Muscle layer of duodenum (tissue), 2 donors: ENCODE measurements around the gene FOLR2.
"Not testable (repeated sequence)": the region's sequence is repeated elsewhere in the genome, so short reads cannot be mapped to it uniquely, and the experiment has no call there.

Source experiments
- H3K27ac ChIP-seq: one replicate; pipeline ENCODE4 v1.7.0; 2013; ENCODE audit warnings: mild to moderate bottlenecking, low read length
- H3K27me3 ChIP-seq: one replicate; pipeline ENCODE4 v1.7.0; 2013; ENCODE audit warnings: low read depth, mild to moderate bottlenecking, control low read depth, low read length
- H3K36me3 ChIP-seq, 2 donors: one replicate each; pipeline ENCODE4 v1.7.0; 2013; ENCODE audit warnings: low read length in 2 of 2, control low read depth in 1 of 2, mild to moderate bottlenecking in 1 of 2; ENCODE audit not compliant: insufficient read depth in 2 of 2, control insufficient read depth in 1 of 2
- H3K4me1 ChIP-seq, 2 donors: one replicate each; pipeline ENCODE4 v1.7.0; 2013; ENCODE audit warnings: low read length in 2 of 2, mild to moderate bottlenecking in 2 of 2, control low read depth in 1 of 2, moderate library complexity in 1 of 2; ENCODE audit not compliant: insufficient read depth in 2 of 2, control insufficient read depth in 1 of 2
- H3K4me3 ChIP-seq, 2 donors: one replicate each; pipeline ENCODE4 v1.7.0; 2013; ENCODE audit warnings: low read length in 2 of 2, low read depth in 1 of 2, mild to moderate bottlenecking in 1 of 2
- H3K9me3 ChIP-seq, 2 donors: one replicate each; pipeline ENCODE4 v1.7.0; 2013; ENCODE audit warnings: low read length in 2 of 2, control low read depth in 1 of 2, mild to moderate bottlenecking in 1 of 2; ENCODE audit not compliant: control insufficient read depth in 1 of 2
- donor health status: healthy.

Gene FOLR2

GRCh38 chr11:72216638-72217037 lies at the start of gene FOLR2:
TSS of gene FOLR2 (plus strand) at chr11:72216794. CDS start at chr11:72218585, 1,791 bp downstream.
- Histone ChIP-seq H3K9me3 (no peaks in the 10 kb centered on the region), H3K4me1 (no peaks in the 10 kb centered on the region), H3K27me3 (no peaks in the 10 kb centered on the region), H3K36me3 (no peaks in the 10 kb centered on the region), H3K4me3 (no peak within 1 kb of the TSS), H3K27ac (no peak within 1 kb of the TSS)

DNA sequence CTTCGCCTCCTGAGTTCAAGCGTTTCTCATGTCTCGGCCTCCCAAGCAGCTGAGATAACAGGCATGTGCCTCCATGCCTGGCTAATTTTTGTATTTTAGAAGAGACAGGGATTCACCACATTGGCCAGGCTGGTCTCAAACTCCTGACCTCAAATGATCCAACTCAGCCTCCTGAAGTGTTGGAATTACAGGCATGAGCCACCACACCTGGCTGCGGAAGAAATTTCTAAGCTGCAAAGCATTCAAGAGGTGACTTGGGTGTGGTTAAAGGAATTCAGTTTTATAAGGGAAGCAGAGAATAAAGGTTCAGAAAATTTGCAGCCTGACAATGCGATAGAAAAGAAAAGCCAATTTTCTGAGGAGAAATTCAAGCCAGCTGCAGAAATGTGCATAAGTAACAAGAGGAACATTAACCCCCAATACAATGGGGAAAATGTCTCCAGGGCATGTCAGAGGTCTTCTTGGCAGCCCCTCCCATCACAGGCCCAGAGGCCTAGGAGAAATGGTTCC lies 47.5 kb upstream of the FOLR2 start:
- not testable (repeated sequence) for H3K27ac ChIP-seq, H3K4me1 ChIP-seq, H3K9me3 ChIP-seq, H3K4me3 ChIP-seq, H3K27me3 ChIP-seq, H3K36me3 ChIP-seq

DNA sequence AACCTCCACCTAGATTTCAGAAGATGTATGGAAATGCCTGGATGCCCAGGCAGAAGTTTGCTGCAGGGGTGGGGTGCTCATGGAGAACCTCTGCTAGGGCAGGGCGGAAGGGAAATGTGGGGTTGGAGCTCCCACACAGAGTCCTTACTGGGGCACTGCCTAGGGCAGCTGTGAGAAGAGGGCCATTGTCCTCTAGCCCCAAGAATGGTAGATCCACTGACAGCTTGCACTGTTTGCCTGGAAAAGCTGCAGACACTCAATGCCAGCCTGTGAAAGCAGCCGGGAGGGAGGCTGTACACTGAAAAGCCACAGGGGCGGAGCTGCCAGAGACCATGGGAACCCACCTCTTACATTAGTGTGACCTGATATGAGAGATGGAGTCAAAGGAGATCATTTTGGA lies 46.8 kb upstream of the FOLR2 start:
- H3K4me3 ChIP-seq, H3K36me3 ChIP-seq, H3K27me3 ChIP-seq, H3K27ac ChIP-seq, H3K4me1 ChIP-seq, H3K9me3 ChIP-seq: not testable (repeated sequence)

- H3K9me3 ChIP-seq, H3K27me3 ChIP-seq, H3K36me3 ChIP-seq, H3K27ac ChIP-seq, H3K4me1 ChIP-seq, H3K4me3 ChIP-seq: not testable (repeated sequence)
Observed at GRCh38 chr11:72172043-72172442, 44.6 kb upstream of the FOLR2 start.

DNA sequence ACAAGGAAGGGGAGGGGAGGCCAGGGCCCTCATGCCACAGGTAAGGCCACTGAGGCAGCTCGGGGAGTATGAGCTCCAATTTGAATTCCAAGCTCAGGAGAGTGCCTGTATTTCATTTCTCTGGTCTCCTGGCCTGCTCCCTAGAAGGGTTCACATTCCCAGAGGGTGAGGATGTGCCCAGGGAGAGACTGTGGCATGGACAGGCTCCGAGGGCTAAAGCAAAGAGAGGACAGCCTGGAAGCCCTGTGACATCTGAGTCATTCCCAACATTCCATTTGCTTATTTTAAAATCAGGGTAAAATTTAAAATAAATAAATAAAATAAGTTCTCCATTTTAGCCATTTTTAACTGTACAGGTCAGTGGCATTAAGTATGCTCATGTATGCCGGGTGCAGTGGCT lies 43.3 kb upstream of the FOLR2 start:
- Histone ChIP-seq H3K36me3 (no peaks in the 10 kb centered on the region), H3K4me1 (no peaks in the 10 kb centered on the region), H3K27me3 (no peaks in the 10 kb centered on the region), H3K4me3 (no peak overlapping the region), H3K9me3 (no peaks in the 10 kb centered on the region), H3K27ac (no peak overlapping the region)

GRCh38 chr11:72174302-72175070 lies 42.1 kb upstream of the FOLR2 start:
- H3K4me3 ChIP-seq = no peak overlapping the region
- no peak overlapping the region for H3K27ac ChIP-seq
- no peaks in the 10 kb centered on the region for H3K36me3 ChIP-seq
- H3K4me1 ChIP-seq = no peaks in the 10 kb centered on the region
- no peaks in the 10 kb centered on the region for H3K27me3 ChIP-seq
- H3K9me3 ChIP-seq = no peaks in the 10 kb centered on the region

DNA sequence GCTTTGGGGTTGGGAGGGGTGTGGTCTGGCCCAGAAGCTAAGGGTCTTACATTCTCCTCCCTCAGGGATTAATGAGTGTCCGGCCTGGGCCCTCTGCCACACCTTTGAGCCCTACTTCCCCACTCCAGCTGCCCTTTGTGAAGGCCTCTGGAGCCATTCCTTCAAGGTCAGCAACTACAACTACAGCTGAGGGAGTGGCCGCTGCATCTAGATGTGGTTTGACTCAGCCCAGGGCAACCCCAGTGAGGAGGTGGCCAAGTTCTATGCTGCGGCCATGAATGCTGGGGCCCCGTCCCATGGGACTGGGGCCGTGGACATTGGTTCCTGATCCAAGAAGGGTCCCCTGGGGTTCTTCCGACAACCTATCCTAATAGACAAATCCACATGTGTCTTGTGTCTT lies 38.9 kb upstream of the FOLR2 start:
- Histone ChIP-seq H3K27me3 (no peaks in the 10 kb centered on the region), H3K36me3 (no peaks in the 10 kb centered on the region), H3K9me3 (no peaks in the 10 kb centered on the region), H3K4me3 (no peak overlapping the region), H3K27ac (no peak overlapping the region), H3K4me1 (no peaks in the 10 kb centered on the region)

DNA sequence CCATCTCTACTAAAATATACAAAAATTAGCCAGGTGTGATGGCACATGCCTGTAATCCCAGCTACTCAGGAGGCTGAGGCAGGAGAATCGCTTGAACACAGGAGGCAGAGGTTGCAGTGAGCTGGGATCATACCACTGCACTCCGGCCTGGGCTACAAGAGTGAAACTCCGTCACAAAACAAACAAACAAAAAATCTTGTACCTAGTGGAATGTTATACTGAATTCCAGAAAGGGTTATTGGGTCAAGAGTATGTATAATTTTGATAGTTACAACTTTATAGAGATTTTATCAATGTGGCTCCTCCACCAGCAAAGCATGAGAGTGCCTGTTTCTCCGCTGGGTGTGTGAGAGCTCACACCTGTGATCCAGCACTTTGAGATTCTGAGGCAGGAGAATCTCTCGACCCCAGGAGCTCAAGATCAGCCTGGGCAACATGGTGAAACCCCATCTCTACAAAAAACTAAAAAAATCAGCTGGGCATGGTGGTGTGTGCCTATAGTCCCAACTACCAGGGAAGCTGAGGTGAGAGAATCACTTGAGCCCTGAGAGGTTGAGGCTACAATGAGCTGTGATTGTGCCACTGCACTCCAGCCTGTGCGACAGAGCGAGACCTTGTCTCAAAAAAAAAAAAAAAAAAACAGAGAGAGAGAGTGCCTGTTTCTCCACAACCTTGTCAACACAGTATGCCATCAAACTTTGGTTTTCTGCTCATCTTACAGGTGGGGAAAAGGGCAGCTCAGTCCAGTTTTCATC lies 37.4 kb upstream of the FOLR2 start:
- H3K27me3 ChIP-seq = no peaks in the 10 kb centered on the region
- H3K9me3 ChIP-seq = no peaks in the 10 kb centered on the region
- no peak overlapping the region for H3K27ac ChIP-seq
- no peaks in the 10 kb centered on the region for H3K36me3 ChIP-seq
- H3K4me3 ChIP-seq = no peak overlapping the region
- H3K4me1 ChIP-seq = no peaks in the 10 kb centered on the region

DNA sequence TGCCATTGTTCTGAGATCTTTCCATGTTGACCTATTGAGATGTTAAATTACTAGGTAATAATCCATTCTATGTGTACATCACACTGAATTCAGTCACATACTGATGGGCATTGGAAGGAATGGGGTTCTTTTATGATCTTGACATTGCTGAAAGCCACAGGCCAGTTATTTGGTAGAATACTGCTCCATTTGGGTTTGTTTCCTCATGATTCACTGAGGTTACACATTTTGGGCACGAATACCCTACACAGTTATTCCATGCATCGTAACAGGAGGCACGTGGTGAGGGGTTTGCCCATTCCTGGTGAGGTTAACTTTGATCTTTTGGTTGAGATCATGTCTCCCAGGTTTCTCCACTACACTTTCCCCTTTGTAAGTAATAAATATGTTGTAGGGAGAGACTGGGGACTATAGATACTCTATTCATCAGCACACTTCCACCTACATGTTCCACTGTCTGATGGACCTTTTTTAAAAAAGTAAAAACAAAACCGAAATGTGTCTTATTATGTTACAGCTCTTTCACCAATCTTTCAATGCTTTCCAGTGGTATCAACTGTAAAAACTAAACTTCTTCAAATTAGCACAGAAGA lies 36.7 kb upstream of the FOLR2 start:
- no peak overlapping the region for H3K4me3 ChIP-seq
- no peaks in the 10 kb centered on the region for H3K9me3 ChIP-seq
- H3K36me3 ChIP-seq = no peaks in the 10 kb centered on the region
- H3K4me1 ChIP-seq = no peaks in the 10 kb centered on the region
- no peaks in the 10 kb centered on the region for H3K27me3 ChIP-seq
- no peak overlapping the region for H3K27ac ChIP-seq

GRCh38 chr11:72180892-72181552 lies 35.6 kb upstream of the FOLR2 start:
- not testable (repeated sequence) for H3K27ac ChIP-seq, H3K4me1 ChIP-seq, H3K27me3 ChIP-seq, H3K36me3 ChIP-seq, H3K4me3 ChIP-seq, H3K9me3 ChIP-seq

- H3K4me3 ChIP-seq, H3K36me3 ChIP-seq, H3K27me3 ChIP-seq, H3K4me1 ChIP-seq, H3K9me3 ChIP-seq, H3K27ac ChIP-seq: not testable (repeated sequence)
Observed at GRCh38 chr11:72181553-72181958, 35.0 kb upstream of the FOLR2 start.
